ENCODE data around the gene SLC22A14.

DNA sequence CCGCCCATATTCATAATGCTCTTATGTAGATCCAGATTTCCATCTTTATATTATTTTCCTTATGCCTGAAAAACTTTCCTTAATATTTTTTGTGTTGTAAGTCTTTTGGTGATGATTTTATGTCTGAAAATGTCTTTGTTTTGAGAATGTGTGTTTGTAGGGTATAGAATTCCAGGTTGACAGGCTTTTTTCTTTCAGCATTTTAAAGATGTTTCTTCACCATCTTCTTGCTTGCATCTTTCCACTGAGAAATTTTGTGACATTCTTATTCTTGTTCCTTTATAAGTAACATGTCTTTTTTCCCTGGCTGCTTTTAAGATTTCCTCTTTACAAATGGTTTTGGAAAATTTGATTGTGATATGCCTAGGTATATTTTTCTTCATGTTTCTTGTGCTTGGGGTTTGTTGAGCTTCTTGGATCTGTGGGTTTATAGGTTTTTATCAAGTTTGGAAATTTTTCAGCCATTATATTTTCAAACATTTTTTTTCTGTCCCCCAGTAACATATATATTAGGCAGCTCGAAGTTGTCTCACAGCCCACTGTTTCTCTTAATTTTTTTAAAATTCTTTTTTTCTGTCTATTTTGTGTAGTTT is 43.6 kb upstream of the SLC22A14 start:
- TF ChIP-seq, protein P1, sequence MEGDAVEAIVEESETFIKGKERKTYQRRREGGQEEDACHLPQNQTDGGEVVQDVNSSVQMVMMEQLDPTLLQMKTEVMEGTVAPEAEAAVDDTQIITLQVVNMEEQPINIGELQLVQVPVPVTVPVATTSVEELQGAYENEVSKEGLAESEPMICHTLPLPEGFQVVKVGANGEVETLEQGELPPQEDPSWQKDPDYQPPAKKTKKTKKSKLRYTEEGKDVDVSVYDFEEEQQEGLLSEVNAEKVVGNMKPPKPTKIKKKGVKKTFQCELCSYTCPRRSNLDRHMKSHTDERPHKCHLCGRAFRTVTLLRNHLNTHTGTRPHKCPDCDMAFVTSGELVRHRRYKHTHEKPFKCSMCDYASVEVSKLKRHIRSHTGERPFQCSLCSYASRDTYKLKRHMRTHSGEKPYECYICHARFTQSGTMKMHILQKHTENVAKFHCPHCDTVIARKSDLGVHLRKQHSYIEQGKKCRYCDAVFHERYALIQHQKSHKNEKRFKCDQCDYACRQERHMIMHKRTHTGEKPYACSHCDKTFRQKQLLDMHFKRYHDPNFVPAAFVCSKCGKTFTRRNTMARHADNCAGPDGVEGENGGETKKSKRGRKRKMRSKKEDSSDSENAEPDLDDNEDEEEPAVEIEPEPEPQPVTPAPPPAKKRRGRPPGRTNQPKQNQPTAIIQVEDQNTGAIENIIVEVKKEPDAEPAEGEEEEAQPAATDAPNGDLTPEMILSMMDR (IDR thresholded peaks at IDR 0.05): no peak
- TF ChIP-seq, protein P2, sequence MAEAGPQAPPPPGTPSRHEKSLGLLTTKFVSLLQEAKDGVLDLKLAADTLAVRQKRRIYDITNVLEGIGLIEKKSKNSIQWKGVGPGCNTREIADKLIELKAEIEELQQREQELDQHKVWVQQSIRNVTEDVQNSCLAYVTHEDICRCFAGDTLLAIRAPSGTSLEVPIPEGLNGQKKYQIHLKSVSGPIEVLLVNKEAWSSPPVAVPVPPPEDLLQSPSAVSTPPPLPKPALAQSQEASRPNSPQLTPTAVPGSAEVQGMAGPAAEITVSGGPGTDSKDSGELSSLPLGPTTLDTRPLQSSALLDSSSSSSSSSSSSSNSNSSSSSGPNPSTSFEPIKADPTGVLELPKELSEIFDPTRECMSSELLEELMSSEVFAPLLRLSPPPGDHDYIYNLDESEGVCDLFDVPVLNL (CRISPR knock-in tag; IDR thresholded peaks at IDR 0.05; ENCODE audit: borderline replicate concordance, low read depth): no peak
